ENCODE results near the gene USP48.

USP48 gene

DNA sequence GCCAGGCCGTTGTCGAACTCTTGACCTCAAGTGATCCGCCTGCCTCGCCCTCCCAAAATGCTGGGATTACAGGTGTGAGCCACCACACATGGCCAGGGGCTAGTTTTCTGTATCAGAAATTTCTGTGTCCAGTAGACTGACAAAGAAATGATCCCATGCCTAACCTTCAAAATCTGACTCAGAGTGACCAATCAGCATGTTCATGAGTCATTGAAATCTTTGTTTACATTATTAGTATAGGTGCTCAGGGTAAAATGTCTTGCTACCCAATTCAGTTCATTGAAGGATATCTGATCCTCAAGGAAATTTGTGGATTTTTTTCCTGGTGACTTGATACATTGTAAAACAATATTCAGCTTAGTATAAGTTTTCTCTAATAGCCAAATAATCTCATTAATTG is 18.2 kb upstream of the USP48 start:
- TF ChIP-seq ZBTB7A (IDR thresholded peaks at IDR 0.05; ENCODE audit: low read depth) = no peak
- TF ChIP-seq TAF1 (IDR thresholded peaks at IDR 0.05; ENCODE audit: low read depth) = no peak

DNA sequence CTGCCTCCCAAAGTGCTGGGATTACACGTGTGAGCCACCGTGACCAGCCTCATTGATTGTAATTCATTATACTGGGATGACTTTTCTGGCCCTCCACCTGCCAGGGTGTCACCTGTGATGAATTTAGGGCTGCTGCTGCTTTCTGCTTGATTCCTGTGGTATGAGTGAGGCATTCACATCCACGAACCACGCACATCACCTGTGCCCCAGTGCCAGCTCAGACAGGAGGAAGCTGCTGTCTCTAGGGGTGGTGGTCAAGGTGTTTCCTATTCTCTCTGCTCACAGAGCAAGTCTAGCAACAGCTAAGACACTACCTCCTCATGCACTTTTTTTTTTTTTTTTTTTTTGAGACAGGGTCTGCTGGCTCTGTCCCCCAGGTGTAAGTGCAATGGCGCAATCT is 16.8 kb upstream of the USP48 start:
- TF ChIP-seq EGR1 (IDR thresholded peaks at IDR 0.05) = no peak
- no peak for TF ChIP-seq TCF12 (IDR thresholded peaks at IDR 0.05; ENCODE audit: low read depth)
- TF ChIP-seq EP300 (IDR thresholded peaks at IDR 0.05; ENCODE audit: borderline replicate concordance) = no peak
- TF ChIP-seq, protein P1, sequence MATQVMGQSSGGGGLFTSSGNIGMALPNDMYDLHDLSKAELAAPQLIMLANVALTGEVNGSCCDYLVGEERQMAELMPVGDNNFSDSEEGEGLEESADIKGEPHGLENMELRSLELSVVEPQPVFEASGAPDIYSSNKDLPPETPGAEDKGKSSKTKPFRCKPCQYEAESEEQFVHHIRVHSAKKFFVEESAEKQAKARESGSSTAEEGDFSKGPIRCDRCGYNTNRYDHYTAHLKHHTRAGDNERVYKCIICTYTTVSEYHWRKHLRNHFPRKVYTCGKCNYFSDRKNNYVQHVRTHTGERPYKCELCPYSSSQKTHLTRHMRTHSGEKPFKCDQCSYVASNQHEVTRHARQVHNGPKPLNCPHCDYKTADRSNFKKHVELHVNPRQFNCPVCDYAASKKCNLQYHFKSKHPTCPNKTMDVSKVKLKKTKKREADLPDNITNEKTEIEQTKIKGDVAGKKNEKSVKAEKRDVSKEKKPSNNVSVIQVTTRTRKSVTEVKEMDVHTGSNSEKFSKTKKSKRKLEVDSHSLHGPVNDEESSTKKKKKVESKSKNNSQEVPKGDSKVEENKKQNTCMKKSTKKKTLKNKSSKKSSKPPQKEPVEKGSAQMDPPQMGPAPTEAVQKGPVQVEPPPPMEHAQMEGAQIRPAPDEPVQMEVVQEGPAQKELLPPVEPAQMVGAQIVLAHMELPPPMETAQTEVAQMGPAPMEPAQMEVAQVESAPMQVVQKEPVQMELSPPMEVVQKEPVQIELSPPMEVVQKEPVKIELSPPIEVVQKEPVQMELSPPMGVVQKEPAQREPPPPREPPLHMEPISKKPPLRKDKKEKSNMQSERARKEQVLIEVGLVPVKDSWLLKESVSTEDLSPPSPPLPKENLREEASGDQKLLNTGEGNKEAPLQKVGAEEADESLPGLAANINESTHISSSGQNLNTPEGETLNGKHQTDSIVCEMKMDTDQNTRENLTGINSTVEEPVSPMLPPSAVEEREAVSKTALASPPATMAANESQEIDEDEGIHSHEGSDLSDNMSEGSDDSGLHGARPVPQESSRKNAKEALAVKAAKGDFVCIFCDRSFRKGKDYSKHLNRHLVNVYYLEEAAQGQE (IDR thresholded peaks at IDR 0.05; ENCODE audit: low read depth) = no peak
- TF ChIP-seq CEBPB (IDR thresholded peaks at IDR 0.05) = no peak
- TF ChIP-seq, protein P2, sequence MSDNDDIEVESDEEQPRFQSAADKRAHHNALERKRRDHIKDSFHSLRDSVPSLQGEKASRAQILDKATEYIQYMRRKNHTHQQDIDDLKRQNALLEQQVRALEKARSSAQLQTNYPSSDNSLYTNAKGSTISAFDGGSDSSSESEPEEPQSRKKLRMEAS (IDR thresholded peaks at IDR 0.05) = no peak
- no peak for TF ChIP-seq NFIC (IDR thresholded peaks at IDR 0.05)
- TF ChIP-seq, protein P3, sequence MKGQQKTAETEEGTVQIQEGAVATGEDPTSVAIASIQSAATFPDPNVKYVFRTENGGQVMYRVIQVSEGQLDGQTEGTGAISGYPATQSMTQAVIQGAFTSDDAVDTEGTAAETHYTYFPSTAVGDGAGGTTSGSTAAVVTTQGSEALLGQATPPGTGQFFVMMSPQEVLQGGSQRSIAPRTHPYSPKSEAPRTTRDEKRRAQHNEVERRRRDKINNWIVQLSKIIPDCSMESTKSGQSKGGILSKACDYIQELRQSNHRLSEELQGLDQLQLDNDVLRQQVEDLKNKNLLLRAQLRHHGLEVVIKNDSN (IDR thresholded peaks at IDR 0.05) = no peak
- no peak for TF ChIP-seq YY1 (IDR thresholded peaks at IDR 0.05; ENCODE audit: low read depth)
- no peak for TF ChIP-seq TAF1 (IDR thresholded peaks at IDR 0.05; ENCODE audit: low read depth)
- TF ChIP-seq RAD21 (IDR thresholded peaks at IDR 0.05; ENCODE audit: low read depth) = no peak
- no peak for TF ChIP-seq FOXM1 (IDR thresholded peaks at IDR 0.05; ENCODE audit: borderline replicate concordance, low read depth)
- TF ChIP-seq CREB1 (IDR thresholded peaks at IDR 0.05; ENCODE audit: low read depth) = no peak
- TF ChIP-seq ZBTB7A (IDR thresholded peaks at IDR 0.05; ENCODE audit: low read depth) = no peak
- TF ChIP-seq TEAD4 (IDR thresholded peaks at IDR 0.05) = no peak

DNA sequence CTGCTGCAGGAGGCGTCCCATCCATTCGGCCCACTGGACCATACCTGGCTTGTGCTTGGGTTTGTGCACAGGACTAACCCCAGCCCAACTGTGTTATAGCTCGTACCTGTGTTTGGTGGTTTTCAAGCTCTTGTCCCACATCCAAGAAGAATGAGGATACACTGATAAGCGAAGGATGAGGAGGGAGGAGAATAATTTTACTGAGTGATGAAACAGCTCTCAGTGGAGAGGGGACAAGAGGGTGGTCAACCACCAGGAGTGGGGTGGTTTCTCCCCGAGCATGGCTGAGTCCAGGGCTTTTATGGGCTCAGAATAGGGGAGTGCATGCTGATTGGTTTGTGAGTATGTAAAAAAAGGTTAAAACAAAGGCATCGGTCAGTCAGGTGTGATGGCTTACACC is 12.1 kb upstream of the USP48 start:
- TF ChIP-seq YY1 (IDR thresholded peaks at IDR 0.05; ENCODE audit: low read depth) (no peak), RAD21 (IDR thresholded peaks at IDR 0.05; ENCODE audit: low read depth) (no peak), EP300 (IDR thresholded peaks at IDR 0.05; ENCODE audit: borderline replicate concordance) (no peak), CEBPB (IDR thresholded peaks at IDR 0.05) (no peak), FOXM1 (IDR thresholded peaks at IDR 0.05; ENCODE audit: borderline replicate concordance, low read depth) (no peak), CREB1 (IDR thresholded peaks at IDR 0.05; ENCODE audit: low read depth) (no peak)
- TF ChIP-seq, protein P3 (IDR thresholded peaks at IDR 0.05) = no peak
- TF ChIP-seq, protein P1 (IDR thresholded peaks at IDR 0.05; ENCODE audit: low read depth) = no peak

DNA sequence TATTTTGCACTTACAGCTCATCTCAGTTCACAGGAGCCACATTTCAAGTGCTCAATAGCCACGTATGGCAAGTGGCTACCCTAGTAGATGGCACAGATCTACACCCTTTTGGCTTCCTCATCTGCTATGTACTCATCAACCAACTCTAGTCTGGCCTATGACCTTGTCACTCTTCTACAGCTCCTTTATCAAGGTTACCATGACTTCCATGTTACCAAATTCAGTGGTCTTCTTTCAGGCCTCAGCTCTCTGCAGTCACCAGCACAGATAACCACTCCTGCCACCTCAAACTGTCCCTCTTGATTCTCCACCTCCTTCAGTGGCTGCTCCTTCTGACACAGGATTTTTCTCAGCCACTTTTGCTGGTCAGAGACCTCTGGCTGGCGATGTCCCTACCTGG is 11.7 kb upstream of the USP48 start:
- TF ChIP-seq, protein P3 (IDR thresholded peaks at IDR 0.05) = no peak
- TF ChIP-seq NFIC (IDR thresholded peaks at IDR 0.05) (no peak), TEAD4 (IDR thresholded peaks at IDR 0.05) (no peak), YY1 (IDR thresholded peaks at IDR 0.05; ENCODE audit: low read depth) (no peak), EGR1 (IDR thresholded peaks at IDR 0.05) (no peak), ZBTB7A (IDR thresholded peaks at IDR 0.05; ENCODE audit: low read depth) (no peak), CREB1 (IDR thresholded peaks at IDR 0.05; ENCODE audit: low read depth) (no peak), RAD21 (IDR thresholded peaks at IDR 0.05; ENCODE audit: low read depth) (no peak), FOXM1 (IDR thresholded peaks at IDR 0.05; ENCODE audit: borderline replicate concordance, low read depth) (no peak), TAF1 (IDR thresholded peaks at IDR 0.05; ENCODE audit: low read depth) (no peak), CEBPB (IDR thresholded peaks at IDR 0.05) (no peak), TCF12 (IDR thresholded peaks at IDR 0.05; ENCODE audit: low read depth) (no peak)
- TF ChIP-seq, protein P2 (IDR thresholded peaks at IDR 0.05) = no peak

DNA sequence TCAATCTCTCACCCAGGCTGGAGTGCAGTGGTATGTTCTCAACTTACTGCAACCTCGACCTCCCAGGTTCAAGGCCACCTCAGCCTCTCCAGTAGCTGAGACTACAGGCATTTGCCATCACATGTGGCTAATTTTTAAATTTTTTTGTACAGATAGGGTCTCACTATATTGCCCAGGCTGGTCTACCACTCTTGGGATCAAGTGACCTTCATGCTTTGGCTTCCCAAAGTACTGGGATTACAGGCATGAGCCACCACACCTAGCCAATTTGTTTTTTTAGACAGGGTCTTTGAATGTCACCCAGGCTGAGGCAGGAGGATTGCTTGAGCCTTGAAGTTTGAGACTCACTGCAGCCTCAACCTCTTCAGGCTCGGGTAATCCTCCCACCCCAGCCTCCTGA is 10.2 kb upstream of the USP48 start:
- no peak for TF ChIP-seq EGR1 (IDR thresholded peaks at IDR 0.05)
- TF ChIP-seq, protein P2 (IDR thresholded peaks at IDR 0.05) = no peak

DNA sequence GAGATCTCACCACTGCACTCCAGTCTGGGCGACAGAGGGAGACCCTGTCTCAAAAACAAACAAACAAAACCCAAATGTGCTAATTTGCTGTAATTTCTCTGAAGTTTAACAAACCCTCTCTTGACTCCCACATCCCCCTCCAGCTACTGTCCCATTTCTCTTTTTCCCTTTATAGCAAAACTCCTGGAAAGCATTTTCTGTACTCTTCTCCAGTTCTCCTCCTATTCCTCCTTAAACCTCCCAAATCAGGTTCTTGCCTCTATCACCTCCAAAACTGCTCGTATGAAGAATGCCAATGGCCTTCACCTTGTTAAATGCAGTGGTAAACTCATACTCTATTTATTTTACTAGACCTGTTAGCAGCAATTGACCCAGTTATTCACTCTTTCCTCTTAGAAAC is 3.7 kb upstream of the USP48 start:
- TF ChIP-seq EP300 (IDR thresholded peaks at IDR 0.05; ENCODE audit: borderline replicate concordance) (no peak), ZBTB7A (IDR thresholded peaks at IDR 0.05; ENCODE audit: low read depth) (no peak), NFIC (IDR thresholded peaks at IDR 0.05) (no peak), RAD21 (IDR thresholded peaks at IDR 0.05; ENCODE audit: low read depth) (no peak), YY1 (IDR thresholded peaks at IDR 0.05; ENCODE audit: low read depth) (no peak), TEAD4 (IDR thresholded peaks at IDR 0.05) (no peak), CEBPB (IDR thresholded peaks at IDR 0.05) (no peak), CREB1 (IDR thresholded peaks at IDR 0.05; ENCODE audit: low read depth) (no peak), TAF1 (IDR thresholded peaks at IDR 0.05; ENCODE audit: low read depth) (no peak), FOXM1 (IDR thresholded peaks at IDR 0.05; ENCODE audit: borderline replicate concordance, low read depth) (no peak), TCF12 (IDR thresholded peaks at IDR 0.05; ENCODE audit: low read depth) (no peak), EGR1 (IDR thresholded peaks at IDR 0.05) (no peak)
- TF ChIP-seq, protein P3 (IDR thresholded peaks at IDR 0.05) = no peak
- TF ChIP-seq, protein P1 (IDR thresholded peaks at IDR 0.05; ENCODE audit: low read depth) = no peak
- TF ChIP-seq, protein P2 (IDR thresholded peaks at IDR 0.05) = no peak

Data from Ishikawa (cell line).